Occipital lobe (tissue), 2 donors: Measurements from ENCODE around the gene ENDOU. TPM values are rescaled to one million over a fixed set of nuclear protein-coding genes. Genes with fewer than 3 reads are reported as not detected.
A peak's percentile ranks its signal among the peaks of the same experiment; 100 is the strongest.

ENCODE experiments used
- DNase-seq: peaks from one replicate; lab custom pipeline; 2025; lab: John Stamatoyannopoulos, UW
- total RNA-seq: library from RNA; depleted of rRNA; stranded (reverse); fragments of >200 nt; gene quantifications from one replicate; pipeline ENCODE4 v1.2.3, GENCODE V29; 2014

Gene ENDOU, protein sequence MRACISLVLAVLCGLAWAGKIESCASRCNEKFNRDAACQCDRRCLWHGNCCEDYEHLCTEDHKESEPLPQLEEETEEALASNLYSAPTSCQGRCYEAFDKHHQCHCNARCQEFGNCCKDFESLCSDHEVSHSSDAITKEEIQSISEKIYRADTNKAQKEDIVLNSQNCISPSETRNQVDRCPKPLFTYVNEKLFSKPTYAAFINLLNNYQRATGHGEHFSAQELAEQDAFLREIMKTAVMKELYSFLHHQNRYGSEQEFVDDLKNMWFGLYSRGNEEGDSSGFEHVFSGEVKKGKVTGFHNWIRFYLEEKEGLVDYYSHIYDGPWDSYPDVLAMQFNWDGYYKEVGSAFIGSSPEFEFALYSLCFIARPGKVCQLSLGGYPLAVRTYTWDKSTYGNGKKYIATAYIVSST
- not detected for total RNA-seq

DNA sequence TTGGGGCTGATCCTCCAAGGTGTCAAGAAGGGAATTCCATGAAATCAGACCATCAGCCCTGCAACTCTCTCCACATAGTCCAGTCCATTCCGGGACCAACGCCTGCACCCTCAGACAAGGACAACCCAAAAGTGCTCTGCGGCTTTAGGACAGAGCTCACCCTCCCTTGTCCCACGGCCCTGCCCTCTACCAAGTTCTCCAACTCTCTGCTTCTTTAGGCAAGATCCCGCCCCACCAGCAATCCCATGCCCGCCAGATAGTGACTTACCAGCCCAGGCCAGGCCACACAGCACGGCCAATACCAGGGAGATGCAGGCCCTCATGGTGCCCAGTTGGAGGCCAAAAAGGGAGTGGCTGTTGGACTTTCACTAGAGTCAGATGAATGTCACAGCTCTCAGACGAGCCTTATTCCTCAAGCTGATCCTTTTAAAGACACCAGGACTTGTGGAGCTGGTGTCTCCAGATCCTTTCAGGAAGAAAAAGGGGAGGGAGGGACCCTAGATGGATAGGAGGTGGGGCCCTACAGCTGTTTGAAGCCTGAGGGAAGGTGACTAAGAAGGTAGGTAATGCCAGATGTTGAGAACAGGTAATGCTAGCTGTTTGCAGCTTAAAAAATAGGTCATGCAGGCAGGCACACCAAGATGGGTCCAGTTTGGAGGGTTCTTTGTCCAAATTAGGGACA, at the start of gene ENDOU:
Gene ENDOU, minus strand, starts transcription at position 400 of the 682 bp plus-strand sequence. Its CDS starts 77 bp downstream, at position 323.
- DNase-seq: no peak

DNA sequence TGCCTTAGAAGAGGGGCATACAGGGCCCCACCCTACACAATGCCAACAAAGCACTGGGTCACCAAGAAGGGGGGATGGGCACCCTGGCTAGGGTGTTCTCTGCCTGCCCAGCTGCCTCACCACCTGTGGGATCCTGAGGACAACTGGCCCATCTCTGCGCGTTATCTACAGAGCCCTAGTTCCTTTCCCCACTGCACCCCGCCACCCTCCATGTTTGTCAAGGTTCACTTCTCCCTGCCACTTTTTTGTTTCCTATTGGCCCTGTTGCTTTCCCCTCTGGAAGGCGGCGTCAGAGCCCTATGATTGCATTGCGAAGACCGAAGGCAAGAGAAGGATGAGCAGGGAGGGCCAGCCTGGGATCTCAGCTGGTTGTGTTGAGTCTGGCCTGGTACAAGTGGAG, 49.4 kb upstream of the ENDOU start:
- DNase-seq: no peak

DNA sequence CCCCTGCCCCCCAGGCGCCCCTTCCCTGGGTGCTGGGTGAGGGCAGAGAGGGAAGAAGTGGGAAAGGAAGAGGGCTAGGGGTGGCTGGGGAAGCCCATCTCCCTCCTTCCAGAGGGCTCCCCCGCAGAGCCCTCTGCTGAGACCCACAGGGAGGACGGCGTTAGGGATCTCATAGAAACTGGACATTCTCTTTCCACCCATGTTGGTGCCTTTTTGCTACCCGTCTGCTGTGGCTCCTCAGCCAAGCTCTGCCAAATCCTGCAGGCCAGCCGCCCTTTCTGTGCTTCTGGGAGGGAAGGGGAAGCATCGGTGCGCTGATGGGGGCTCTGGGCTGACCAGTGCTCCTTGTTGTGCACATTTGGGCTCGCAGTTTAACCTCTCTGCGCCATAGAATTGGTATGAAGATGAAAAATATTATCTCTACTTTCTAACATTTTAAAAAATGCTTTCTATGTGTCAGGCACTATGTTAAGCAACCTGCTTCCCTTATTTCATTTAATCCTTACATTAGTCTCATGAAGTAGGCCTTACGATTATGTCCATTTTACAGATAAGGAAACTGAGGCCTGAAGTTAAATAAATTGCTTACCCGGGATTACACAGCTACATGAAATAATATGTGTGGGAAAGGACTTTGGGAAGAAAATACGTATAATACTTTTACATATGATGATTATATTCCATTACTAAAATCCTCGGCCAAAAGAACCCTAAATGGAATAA, 48.7 kb upstream of the ENDOU start:
- DNase-seq: no peak

DNA sequence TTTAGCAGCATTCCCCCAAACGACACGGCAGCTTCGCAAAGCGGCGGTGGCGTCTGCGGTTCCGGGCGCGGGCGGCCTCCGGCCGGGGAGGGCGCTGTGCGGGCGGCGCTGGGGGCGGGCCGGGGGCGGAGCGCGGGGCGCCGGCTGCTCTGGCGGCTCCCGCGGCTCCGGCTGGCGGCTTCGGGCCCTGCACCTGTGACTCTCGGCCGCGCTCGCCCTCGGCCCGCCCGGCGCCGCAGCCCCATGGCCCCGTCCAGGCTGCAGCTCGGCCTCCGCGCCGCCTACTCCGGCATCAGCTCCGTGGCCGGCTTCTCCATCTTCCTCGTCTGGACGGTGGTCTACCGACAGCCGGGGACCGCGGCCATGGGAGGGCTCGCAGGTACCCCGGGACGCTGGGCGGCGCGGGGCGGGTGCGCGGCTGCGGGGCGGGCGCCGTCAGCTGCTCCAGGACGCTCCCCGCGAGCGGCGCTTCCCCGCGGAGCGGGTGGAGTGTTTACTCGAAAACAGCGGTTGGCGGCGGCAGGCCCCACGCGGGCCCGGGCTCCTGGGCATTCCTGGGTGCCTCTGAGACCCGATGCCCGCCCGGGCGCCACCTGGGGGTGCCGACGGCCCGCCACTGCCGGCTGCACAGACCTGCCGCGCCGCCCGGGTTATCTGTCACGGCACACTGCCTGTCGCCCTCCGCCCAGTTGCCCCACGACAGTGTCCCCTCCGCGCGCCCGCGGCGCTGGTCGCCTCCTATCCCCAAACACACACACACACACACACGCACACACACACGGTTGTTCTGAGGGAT, 48.0 kb upstream of the ENDOU start, which contains the start of gene SLC48A1:
Gene SLC48A1, plus strand, starts transcription at position 177 of the 796 bp plus-strand sequence. Its CDS starts 67 bp downstream, at position 244.
- peak; percentile 70 for DNase-seq

DNA sequence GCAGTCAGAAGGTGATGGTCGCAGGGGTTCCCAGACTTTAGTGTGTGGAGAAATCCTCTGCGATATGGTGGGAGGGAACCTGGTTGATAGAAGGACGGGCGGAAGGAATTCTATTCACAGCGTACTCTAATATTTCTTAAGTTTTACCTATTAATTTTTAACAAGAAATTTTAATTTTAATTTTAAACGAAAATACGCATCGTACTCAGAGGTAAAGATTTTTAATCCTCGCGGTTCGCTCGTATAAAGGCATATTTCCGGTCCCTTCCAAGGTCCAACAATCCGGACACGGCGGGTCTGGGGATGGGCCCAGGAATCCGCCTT, 47.4 kb upstream of the ENDOU start:
- DNase-seq: no peak

DNA sequence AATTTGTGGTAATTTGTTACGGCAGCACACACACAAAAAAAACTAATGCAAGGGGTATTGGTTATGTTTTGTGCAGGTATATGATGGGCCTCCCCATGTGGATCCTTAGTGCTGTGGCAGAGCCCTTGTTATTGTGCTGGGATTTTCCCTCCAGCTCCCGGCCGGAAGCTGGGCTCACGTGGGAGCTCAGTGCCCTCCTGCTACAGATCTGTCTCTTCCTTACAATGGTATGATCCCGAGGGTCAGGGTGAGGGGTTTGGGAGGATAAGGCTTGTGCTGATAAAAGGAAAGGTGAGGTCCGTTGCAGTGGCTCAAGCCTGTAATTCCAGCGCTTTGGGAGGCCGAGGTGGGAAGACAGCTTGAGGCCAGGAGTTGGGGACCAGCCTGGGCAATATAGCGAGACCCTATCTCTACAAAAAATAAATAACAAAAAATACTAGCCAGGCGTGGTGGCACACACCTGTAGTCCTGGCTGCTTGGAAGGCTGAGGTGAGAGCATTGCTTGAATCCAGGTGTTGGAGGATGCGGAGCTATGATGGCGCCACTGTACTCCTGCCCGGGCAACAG, 46.9 kb upstream of the ENDOU start:
- no peak for DNase-seq

DNA sequence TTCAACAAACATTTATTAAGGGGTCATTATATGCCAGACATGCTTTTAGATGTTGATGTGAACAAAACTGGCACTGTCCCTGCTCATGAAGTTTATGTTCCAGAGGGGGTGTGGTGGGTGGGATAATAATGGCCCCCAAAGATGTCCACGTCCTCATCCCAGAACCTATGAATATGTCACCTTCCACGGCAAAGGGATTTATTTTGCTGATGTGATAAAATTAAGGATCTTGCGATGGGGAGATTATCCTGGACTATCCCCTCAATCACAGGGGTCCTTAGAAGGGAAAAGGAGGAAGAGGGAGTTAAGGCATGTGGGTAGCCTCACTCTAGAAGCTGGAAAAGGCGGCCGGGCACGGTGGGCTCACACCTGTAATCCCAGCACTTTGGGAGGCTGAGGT, 46.0 kb upstream of the ENDOU start:
- no peak for DNase-seq

DNA sequence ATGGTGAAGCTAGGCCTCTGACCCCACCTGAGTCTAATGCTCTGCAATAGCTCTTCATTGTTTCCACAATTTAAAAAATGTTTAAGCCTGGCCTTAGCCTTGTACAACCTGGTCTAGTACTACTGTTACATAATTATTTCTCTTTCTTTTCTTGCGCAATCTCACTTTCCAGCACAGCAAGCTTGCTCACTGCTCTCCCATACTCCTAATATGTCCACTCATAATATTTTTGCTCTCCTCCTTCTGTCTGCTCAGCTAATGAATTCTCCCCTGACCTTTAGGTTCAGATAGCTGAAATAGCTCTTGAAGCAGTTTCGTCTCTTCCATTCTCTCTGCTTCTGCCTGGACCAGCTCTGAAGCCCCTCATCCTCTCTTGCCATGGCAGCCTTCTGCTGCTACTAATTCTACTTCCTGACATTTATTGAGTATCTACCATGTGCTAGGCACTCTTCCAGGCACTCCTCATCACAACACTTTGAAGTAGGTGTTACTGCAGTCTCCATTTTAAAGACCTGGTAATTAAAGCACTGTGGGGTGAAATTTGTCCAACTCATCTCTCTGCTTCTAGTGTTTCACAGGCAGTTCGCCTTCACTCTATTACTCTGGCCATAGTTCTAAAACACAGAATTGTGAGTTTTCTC, 44.9 kb upstream of the ENDOU start:
- no peak for DNase-seq

DNA sequence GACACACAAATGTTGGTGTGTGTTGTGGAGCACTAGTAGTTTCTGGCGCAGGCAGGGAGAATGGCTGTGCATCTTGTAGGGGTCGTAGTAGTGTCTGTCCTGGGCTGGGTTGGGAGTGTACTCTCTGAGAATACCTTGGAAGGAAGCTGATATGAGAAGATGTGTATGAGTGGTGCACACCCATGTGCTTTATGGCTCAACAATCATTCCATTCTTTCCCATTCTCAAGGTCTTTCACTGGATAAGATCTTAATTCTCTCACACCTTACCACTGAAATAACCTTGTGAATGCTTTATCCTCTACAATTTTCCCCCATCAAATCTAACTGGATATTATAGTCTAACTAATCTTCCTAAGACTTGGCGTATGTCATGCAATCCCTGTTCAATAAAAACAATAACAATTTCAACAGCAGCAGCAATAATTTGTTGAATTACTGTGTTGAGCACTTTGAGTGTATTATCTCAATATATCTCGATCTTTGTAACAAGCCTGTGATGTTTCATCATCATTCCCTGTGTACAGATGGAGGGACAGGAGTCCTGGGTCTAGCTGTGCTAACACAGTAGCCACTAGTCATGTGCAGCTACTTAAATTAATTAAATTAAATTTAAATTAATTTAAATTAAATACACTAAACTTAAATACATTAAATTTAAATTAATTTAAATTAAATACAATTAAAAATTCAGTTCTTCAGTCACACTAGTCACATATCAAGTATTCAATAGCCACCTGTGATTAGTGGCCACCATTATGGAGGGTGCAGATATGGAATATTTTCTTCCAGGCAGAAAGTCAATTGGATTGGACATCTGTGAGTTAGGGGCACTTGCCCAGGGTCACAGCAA, 44.2 kb upstream of the ENDOU start:
- DNase-seq: no peak

DNA sequence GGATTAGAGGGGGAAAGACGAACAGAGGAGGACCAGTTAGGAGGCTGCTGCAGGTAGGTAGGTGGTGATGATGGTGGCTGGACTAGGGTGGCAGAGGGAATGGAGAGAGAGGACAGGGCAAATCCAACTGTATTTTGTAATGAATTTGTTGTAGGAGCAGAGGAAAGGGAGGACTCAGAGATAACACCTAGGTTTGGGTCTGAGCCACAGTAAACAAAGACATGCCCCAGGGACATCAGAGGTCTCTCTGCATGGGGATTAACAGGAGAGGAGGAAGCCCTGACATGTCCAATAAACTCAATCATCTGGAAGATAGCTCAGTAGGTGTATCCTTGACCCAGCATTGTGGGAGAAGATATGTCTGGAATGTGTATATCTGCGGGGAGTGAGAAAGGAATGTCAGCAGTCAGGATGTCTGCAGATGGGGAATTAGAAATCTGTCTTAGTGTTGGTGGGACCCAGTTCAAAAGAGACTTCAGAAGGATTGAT, 43.1 kb upstream of the ENDOU start:
- no peak for DNase-seq

DNA sequence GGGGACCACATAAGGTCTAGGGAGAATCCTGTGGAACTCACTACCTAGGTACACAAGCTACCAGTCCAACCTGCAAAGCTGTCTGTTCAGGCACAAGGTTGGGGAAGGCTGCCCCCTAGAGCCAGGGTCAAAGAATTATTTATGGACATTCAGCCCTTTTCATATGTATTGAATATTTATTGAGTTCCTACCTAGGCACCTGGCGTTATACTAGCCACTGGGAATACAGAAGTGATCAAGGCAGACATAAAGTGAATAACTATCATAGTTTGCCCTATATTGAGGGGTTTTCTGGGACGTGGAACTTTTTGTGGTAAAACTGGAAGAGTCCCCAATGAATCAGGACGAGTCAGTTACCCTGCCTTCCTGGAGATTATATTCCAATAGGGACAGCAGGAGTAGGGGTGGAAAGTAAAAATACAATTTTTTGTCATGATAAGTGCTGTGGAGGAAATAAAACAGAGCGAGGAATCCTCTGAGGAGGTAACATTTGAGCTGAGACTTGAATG, 42.0 kb upstream of the ENDOU start:
- DNase-seq: no peak

DNA sequence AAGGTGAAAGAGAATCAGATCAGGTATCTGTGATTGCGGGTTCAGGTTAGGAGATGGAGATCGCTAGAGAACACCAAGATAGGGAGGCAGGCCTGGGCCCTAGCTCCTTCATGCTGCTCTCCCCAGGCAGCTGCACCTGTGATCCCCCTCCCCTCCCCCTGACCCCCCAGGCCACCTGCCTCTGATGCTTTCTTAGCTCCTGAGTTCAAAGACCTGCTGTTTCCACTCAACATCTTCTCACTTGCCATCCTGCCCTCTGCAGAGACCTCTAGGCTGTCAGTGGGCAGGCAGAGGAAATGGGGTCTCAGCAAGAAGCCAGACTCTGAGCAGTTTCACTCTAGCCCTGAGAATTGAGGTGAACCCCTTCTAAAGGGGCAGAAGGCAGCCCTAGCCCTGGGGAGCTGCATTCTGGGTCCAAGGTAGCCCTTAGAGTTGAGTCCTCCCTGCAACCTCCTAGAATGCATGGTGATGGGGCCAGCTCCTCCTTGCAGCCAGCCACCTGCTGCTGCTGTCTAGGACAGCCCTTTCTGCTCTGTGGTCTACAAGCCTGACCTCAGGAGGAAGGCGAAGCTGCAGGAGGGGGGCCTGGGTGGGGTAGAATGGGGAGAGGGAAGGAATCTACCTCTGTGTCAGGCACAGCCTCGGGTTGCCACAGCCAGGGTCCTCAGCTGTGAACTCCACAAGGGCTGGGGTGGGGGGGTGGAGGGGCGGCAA, 41.4 kb upstream of the ENDOU start:
- DNase-seq: no peak

DNA sequence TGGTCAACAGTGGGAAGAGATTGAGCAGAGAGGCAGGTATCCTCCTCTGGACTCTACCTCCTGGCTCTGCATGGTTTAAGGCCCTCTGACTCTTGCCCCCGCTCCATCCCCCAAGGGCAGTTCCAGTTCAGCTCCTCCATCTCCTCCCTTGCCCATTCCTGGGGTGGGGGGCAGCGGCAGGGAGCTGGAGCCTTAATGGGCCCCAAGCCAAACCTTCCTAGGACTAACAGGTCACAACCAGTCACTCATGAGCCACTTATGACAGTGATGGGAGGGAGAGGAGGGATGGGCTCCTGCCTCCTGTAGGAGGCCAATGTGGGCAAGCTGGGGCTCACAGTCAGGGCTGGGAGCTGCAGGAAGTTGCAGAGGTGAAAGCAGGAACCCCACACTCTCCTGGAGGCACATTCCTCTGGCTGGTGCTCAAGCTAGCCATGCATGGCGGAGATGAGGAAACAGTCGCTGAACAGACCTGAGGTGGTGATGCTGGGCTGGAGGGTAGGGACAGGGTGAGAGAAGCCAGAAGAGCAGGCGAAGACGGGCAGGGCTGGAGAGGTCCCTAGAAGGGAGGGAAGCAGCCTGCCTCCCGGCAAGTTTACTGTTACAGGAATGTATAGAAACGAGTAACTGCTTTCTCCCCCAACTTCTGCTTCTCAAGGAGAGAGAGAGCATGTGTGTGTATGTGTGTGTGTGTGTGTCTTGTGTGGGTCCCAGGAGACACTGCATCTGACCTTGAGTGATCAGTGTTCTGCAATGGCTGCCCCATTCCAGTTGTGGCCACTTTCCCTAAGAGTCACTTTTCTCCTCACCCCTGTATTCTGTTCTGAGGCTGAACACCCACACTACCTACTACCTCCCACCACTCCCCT, 38.4 kb upstream of the ENDOU start:
- no peak for DNase-seq

DNA sequence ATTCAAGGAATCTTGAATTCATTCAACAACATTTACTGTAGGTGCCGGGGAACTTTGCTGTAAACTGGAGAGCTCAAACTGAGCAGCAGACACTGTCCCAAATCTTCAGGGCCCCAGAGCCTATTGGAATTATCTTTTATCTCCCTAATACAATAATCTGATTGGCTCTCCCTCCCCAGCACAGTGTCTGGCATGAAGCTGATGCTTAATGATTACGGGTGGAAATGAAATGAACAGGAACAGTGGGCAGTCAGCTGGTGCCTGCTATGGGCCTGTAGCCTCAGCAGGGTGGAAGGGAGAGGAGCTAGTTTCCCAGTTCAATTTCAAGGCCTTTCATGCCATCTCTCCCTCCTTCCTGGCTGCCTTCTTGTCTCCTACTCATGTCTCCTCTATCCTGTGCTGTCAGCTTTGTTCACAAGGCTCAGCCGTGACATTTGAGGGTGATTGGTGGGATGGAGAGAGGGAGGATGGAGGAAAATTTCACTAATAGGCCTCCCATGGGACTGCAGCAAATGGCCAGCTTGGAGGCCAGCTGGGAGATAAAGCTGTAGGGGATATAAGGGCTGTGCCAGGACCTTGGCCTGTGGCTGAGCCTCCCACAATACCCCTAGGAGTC, 37.7 kb upstream of the ENDOU start:
- DNase-seq: no peak

DNA sequence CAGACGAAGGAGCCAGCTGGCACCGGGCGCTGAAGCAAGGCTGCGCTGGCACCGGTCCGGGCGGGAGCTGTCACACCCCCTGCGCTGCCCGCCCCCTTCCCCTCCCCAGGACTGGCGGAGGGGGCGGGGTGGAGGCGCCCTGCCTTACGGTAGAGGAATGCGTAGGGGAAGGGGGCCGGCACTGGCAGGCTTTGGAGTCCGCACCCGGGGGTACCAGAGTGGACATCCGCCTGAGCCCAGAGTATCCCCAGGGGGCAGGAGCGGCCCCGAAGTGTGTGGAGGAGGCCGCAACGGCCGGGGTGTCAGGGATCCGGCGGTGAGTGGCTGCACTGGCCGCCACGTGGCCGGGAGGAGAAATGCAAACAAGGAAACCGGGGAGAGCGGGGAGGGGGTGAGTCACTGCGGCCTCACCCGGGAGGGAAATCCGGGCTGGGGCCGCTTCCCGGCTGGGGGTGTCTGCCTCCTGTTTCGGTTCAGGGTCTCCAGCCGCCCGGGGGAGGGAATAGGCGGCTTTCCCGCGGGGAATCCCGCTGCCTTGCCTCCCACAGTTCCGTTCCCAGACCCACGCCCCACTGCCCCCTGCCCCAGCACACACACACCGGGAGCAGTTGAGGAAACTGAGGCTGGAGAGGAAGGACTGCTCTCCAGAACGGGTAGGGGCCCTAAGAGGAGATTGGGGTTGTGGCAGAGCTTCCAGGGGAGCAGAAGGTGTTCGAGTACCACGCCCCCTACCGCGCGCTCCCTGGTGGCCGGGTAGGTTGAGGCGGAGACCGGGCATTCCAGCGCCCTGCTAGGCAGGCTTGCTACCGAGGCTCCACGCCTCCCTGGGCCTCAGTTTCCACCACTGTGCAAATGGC, 33.8 kb upstream of the ENDOU start, which contains the start of gene RAPGEF3:
Gene RAPGEF3, minus strand, starts transcription at position 47 of the 857 bp plus-strand sequence. CDS start 324 bp downstream, outside the sequence.
- DNase-seq: peak; percentile 87

DNA sequence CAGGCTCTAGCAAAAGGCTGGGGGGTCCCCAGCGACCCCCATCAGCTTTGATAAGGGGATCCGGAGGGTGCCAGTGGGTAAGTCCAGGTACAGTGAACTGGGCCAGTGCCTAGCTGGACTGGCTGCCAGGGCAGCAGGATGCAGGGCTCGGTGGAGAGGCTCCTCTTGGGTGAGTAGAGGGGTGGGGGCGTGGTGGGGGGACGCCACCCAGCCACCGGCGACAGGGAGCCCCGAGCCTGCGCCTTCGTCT, 33.2 kb upstream of the ENDOU start:
- no peak for DNase-seq
